HEK293T (cell line): ENCODE data around the gene TBC1D17.

ENCODE experiments used
- ARNT ChIP-seq: fragments of 450-650 bp; IDR thresholded peaks from 2 replicates; pipeline ENCODE4 v1.6.1; 2017; ENCODE audit warnings: mild to moderate bottlenecking
- ELF4 ChIP-seq: fragments of 450-650 bp; IDR thresholded peaks from 2 replicates; pipeline ENCODE4 v1.6.1; 2017; ENCODE audit warnings: antibody characterized with exemption
- FOXK2 ChIP-seq: fragments of 450-650 bp; IDR thresholded peaks from 2 replicates; pipeline ENCODE4 v1.6.1; 2016; ENCODE audit warnings: mild to moderate bottlenecking
- FOXM1 ChIP-seq: fragments of 450-650 bp; IDR thresholded peaks from 2 replicates; pipeline ENCODE4 v1.6.1; 2017; ENCODE audit warnings: mild to moderate bottlenecking, borderline replicate concordance
- HDGF ChIP-seq: fragments of 450-650 bp; IDR thresholded peaks from 2 replicates; pipeline ENCODE4 v1.6.1; 2017; ENCODE audit warnings: antibody characterized with exemption, borderline replicate concordance
- NFRKB ChIP-seq: fragments of 450-650 bp; IDR thresholded peaks from 2 replicates; pipeline ENCODE4 v1.6.1; 2016; ENCODE audit warnings: mild to moderate bottlenecking, moderate library complexity
- SP1 ChIP-seq: fragments of 450-650 bp; IDR thresholded peaks from 2 replicates; pipeline ENCODE4 v1.6.1; 2017

GRCh38 chr19:49923055-49924003 lies 45.8 kb downstream of the TBC1D17 start:
- TF ChIP-seq FOXM1 (no peak), HDGF (no peak), ELF4 (no peak), ARNT (no peak), SP1 (no peak), NFRKB (no peak), FOXK2 (no peak)
